ENCODE measurements around the gene CHKA.

The CHKA gene

DNA sequence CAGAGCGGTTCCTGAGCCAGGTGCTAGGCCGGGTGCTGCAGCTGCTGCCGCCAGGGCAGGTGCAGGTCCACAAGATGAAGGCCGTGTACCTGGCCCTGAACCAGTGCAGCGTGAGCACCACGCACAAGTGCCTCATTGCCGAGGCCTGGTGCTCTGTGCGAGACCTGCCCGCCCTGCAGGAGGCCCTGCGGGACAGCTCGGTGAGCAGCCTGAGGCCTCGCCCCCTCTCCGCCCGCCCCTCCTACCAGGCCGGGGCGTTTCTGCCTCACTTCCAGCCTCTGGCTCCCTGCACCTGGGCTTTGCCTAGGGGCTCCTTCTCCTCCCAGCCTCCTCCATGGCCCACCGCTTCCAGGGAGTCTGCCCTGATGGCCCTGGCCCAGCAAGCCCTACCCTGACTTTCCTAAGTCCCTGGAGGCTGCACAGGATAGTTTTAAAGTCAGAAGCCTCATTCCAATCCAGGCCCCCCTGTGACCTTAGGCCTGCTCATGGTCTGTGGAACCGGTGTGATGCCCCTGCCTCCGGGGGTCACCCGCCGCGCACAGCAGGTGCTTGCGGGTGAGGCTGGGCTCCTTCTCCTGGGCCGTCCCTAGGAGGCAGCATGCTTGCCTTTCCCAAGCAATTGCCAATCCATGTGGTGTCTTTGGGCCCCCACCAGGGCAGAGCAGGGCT lies 76.9 kb downstream of the CHKA start:
- no peak for DNase-seq

DNA sequence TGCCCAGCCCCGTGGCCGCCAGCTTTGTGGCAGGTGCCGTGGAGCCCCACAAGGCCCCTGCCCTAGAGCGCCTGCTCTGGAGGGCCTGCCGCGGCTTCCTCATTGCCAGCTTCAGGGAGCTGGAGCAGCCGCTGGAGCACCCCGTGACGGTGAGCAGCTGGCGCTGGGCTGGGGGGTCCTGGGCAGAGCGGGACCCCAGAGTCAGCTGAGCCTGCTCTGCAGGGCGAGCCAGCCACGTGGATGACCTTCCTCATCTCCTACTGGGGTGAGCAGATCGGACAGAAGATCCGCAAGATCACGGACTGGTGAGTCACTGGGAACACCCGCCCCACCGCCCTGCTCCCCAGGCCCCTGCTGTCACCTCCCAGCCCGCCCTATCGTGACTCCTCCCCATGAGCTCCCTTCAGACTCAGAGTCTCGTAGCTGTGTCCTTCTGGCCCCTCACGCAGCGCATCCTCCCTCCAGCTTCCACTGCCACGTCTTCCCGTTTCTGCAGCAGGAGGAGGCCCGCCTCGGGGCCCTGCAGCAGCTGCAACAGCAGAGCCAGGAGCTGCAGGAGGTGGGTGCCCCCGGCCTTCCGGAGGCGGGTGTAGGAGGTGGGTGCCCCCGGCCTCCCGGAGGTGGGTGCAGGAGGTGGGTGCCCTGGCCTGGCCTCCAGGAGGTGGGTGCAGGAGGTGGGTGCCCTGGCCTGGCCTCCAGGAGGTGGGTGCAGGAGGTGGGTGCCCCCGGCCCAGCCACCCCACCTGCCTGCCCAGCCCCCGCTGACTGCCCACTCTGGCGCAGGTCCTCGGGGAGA lies 77.6 kb downstream of the CHKA start:
- no peak for DNase-seq

DNA sequence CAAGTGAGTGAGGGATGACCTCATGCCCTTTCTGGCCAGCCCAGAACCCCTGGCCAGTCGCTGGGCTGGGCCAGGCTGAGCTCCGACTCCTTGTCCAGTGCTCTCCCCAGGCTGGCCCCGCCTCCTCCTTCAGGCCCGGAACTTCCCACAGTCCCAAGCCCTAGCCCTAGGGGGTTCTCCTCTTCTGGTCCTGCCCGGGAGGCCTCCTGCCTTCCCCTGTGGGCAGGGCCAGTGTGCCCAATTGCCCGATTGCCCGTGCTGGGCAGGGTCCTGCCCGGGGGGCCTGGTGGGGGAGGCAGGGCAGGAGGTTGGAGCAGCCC lies 78.2 kb downstream of the CHKA start:
- DNase-seq = no peak

DNA sequence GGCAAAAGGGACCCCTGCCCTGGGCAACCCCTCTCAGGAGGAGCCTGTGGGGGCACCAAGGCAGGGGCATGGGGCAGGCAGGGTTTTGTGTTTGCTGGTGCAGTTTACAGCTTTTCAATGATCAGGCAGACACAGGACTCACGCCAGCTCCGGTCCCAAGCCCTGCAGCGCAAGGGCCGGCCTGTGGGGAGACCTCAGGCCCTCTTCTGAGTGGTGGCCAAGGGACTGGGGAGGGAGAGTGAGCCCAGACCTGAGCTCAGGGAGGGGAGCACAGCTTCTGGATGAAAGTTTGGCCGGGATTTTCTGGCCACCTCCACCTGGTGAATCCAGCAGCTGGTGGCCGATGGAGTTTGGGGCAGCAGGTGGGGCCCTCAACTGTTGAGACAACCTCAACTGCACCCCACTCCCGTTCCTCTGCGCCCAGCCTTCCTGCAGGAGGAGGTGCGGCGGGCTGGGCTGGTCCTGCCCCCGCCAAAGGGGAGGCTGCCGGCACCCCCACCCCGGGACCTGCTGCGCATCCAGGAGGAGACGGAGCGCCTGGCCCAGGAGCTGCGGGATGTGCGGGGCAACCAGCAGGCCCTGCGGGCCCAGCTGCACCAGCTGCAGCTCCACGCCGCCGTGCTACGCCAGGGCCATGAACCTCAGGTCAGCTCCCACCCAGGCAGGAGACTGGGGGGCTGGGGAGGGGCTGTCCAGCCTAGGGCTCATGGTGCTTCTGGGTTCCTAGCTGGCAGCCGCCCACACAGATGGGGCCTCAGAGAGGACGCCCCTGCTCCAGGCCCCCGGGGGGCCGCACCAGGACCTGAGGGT lies 78.8 kb downstream of the CHKA start:
- DNase-seq = no peak

DNA sequence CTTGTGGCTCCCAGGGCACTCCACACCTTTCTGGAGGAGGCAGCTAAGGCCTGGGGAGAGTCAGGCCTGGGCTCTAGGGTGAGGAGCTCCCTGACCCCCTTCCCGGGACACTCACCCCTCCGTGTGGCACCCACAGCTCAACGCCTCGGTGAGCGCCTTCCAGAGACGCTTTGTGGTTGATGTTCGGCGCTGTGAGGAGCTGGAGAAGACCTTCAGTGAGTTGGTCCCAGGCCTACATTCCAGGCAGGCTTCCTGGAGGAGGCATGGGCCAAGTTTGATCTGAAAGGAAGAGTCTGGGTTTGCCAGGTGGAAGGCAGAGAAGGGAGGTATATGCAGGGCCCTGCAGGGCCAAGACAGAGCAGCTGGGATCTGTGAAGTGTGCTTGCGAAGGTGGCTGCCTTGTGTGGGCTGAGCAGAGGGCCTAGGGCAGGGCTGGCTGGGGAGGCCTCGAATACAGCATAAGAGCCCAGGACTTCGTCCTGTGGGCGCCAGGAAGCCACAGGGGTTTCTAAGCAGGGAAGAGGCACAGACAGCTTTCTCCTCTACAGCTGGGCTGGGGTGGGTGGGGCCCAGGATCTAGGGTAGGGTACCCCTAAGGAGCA lies 79.5 kb downstream of the CHKA start:
- DNase-seq = no peak

DNA sequence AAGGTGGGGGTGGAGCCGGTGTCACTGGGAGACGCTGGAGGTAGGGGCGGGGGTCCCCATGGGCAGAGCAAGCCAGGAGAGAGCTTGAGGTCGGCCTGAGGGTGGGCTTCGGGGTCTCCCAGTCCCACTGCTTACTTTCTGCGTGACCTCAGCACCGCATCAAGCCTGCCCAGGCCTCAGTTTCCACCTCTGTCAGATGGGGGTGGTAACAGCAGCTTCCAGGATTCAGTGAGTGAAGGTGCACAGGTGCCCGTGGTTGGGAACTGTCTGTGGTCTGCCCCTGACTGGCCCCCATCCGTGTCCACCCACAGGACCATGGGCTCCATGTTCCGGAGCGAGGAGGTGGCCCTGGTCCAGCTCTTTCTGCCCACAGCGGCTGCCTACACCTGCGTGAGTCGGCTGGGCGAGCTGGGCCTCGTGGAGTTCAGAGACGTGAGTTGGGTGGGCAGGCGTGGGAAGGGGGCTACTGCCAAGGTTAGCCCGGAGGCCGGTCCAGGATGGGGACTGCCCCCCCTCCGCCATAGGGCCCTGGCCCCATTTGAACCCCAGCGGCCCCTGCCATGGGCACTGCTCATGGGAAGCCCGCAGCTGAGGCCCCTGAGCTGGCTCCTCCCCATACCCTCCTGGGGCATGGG lies 80.1 kb downstream of the CHKA start:
- DNase-seq = no peak

DNA sequence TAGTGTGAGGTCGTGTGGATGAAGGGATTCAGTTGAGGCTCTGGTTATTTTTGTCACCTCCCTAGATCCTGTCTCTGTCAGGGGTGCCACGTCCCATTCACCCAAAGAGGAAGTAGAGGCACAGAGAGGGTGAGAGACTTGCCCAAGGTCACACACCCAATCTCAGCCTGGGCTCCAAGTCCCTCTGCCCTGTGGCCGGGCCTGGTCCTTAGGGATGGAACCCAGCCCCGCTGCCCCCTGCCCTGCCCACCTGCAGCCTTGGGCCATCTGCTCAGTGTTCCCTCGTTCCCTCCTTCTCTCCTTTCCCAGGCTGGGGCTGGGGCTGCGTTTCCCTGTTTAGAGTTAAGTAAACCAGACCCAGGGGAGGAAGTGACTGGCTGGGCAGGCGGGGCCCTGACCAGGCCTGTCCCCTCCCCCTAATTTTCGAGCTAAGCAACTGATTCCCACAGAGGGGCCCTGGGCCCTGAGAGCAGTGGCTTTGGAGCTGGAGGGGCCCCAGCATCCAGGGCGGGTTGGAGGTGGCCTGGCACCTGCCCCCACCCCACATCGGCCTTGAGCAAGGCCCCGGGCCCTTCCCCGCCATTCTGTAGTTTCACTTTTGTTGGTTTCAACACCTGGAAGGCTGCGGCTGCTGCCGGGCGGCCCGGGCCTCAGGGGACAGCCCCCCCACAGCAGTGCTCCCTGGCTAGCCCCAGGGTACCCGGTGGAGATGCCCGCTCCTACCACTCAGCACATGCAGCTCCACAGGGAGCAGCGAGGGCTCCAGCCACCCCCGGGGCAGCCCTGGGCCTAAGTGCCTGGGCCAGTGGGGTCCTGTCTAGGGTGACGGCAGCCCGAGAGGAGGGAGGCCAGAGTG lies 80.9 kb downstream of the CHKA start:
- DNase-seq = peak; percentile 32

DNA sequence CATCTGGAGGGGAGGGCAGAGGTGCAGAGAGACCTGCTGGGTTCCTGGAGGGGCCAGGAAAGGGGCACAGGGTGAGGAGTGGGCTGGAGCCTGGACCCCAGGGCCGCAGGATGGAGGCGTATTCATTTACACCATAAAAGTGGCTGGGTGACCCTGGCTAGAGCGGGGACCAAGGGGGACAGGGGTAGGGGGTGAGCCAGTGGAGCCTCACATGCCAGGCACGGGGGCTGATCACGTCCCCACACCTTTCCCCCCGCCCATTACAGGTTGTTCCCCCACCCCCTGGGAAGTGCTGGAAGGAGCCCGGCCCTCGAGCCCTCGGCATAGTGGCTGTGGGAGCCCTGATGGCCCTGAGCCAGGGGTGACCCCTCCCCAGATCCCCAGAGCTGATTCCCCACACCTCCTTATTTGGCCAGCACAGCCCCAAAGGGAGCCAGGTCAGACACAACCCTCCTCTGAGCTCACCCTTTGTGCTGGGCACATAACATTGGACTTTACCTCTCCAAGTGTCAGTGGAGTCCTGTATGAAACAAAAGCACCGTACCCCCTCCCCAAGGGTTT lies 81.6 kb downstream of the CHKA start:
- no peak for DNase-seq

DNA sequence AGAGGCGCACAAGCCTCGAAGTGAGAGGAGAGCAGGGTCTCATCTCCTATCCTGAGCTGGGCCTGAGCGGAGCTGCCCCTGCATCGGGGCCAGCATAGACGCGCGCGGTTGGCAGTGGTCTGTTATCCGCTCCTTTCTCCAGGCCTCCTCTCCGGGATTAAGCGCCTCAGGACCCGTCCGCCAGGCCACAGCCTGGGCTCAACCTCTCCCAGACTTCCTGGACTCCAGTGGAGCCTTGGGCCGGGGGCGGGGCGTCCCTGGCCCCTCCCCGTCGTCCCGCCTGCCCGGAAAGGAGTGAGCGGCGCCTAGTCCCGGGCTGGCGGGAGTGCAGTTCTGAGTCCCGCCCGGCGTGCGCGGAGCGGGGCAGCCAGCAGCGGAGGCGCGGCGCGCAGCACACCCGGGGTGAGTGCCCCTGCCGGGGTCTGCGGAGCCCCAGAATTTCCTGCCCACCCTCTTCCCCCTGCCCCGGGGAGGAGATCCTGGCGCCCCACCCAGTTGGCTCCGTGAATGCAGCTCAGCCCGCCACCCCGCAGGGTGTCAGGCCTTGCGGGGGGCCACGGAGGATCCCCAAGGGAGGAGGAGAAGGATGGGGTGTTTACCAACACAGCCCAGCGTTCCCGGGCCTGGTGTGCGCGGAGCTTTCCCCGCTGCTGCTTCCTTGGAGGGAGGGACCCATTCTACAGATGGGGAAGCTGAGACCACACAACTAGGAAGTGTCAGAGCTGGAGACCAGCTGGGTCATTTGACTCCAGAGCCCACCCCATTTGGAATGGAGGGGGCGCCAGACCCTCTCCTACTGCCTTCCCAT lies 82.3 kb downstream of the CHKA start, which contains the start of gene TCIRG1:
TCIRG1 (plus strand) TSS at position 308 of the 808 bp plus-strand sequence. CDS start 2,247 bp downstream, outside the sequence.
- DNase-seq = peak; percentile 40

DNA sequence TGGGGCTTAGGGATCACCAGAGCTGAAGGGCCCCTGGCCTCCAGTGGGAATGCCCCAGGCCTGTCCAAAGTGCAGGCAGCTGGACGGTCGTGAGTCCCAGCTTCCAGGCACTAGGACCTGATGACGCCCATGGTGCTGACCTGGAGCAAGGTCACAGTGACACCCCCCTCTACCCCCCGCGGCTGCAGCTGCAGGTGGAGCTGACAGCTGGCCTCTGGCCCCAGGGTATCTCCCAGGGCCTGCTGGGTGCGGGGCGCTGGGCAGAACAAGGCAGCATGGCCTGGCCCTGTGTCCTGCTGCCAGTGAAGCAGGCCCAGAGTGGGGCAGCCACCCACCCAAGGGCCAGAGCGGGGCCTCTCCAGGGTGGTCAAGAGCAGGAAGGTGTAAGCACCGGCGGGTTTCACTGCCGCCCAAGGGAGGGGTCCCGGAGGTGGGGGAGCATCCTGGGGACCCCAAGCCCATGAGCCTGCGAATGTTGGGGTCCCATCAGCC lies 82.9 kb downstream of the CHKA start:
- DNase-seq = no peak

DNA sequence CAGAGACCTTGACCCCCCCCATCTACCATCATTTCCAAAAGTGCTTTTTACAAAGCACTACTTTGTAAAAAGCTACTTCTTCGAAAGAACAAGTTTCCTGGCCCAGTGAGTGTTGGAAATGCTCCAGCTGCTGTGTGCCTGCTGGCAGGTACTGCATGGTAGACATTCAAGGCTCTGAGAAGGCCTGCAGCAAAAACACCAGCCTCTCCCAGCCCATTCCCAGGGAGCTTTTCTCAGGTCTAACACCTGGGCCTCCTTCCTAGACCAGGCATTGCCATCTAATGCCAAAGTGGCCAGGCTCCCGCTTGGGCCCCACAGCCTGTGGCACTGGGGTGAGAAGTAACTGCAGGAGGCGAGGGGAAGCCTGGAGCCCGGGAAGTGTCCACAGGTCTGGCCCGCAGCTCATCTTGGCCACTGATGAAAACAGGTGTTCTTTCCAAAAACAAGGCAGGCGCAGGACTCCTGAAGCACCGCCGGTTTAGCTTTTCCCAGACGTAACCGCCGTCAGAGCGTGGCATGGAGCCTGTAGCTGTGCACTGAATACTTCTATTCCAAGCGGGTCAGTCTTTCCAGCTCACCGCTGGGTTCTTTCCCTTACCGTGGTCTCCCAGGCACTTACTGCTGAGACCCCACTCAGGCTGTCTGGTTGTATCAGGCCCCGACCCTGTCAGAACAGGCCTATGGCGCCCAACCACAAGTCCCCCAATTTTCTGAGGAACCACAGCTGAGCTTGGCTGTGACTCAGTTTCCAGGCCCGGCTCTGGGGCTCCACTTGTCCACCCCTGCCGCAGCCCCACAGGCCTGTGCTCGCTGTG lies 83.6 kb downstream of the CHKA start:
- DNase-seq = no peak

DNA sequence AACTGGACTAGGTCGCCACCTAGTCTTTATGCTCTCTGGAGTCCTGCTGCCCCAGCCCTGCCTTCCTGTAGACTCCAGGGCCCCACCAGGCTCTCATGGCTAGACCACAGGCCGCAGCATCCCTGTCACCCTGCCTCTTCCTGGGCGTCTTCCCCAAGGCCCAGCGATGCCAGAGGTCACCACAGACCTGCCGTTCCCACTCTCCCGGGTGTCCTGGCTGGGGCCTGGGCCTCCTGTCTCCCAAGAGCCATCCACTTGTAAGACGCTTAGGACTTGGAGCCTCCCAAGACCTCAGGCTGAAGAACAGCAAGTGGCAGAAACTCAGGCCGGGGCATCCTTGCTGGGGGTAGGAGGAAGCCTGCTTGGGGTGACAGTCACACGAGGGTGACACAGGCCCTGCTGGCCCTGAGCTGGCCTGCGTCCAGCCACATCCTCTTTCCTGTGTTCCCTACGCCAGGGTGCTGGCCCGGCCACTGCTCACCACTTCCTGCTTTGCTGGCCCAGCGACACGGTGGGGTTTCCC lies 84.4 kb downstream of the CHKA start:
- no peak for DNase-seq

DNA sequence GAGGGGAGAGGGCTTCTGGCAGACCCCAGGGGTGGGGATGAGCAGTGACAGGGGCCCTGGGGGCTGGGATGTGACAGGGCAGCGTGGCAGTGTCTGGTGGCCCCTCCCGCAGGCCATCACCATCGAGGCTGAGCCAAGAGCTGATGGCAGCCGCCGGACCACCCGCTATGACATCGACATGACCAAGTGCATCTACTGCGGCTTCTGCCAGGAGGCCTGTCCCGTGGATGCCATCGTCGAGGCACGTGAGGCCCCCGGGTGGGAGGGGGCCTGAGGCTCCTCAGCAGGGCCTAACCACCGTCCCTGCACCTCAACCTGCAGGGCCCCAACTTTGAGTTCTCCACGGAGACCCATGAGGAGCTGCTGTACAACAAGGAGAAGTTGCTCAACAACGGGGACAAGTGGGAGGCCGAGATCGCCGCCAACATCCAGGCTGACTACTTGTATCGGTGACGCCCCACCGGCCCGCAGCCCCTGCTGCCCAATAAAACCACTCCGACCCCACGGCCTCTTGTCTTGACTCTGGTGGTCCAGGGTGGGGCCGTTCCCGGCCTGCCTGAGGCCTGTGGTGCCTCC lies 85.0 kb downstream of the CHKA start:
- DNase-seq = no peak

DNA sequence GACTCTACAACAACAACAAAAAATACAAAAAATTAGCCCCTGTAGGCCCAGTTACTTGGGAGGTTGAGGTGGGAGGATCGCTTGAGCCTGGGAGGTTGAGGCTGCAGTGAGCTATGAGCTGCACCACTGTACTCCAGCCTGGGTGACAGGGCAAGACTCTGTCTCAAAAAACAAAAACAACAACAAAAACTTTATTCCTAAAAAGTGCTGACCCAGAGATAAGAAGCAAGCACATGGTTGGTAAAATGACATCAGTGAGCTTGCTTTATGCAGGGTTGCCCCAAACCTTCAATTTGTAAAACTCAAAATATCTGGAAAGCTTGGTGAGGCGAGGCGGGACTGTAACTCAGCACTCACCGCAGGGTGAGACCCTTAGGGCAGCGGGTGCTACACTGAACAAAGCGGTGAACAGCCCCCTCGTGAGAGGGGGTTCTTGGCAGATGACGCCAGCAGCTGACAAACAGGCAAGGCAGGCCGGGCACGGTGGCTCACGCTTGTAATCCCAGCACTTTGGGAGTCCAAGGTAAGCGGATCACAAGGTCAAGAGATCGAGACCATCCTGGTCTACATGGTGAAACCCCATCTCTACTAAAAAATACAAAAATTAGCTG lies 85.8 kb downstream of the CHKA start:
- DNase-seq = no peak

DNA sequence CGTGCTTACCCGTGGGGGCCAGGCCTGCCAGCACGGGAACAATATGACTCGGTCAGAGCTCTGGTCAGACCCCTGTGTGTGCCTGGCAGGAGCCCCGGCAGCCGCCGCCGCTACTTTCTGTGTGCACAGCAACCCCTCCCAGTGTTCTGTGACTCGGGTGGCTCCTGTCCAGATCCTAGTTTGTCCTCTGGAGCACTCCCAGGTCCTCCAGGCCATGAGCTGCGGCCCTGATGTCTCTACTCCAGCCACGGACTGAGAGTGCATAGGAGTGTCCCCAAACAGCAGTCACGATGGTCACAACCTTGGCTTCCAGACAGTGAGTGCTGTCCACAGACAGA lies 87.5 kb downstream of the CHKA start:
- no peak for DNase-seq

DNA sequence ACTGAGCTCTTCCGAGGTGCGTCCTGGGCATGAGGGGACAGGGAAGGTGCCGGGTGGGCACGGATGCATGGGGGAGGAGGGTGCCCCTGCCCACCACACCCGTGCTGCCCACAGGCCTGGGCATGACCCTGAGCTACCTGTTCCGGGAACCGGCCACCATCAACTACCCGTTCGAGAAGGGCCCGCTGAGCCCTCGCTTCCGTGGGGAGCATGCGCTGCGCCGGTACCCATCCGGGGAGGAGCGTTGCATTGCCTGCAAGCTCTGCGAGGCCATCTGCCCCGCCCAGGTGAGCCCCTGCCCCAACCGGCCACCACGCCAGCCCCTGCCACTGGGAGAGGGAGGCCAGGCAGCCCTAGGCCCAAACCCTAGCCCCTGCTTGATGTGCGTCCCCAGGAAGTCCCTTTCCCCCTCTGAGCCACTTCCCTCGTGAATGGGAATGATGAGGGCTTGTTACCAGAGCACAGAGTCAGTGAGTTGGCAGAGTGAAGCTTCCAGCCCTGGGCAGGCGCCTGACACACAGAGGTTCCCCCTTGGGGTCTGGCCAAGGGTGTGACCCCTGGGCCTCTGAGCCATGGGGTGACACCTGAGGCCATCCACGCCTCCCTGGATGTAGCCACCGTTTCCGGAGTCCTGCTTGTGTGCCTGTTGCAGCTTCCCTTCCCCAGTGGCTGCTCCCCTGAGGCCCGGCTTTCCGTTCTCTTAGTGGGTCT lies 88.0 kb downstream of the CHKA start:
- no peak for DNase-seq

DNA sequence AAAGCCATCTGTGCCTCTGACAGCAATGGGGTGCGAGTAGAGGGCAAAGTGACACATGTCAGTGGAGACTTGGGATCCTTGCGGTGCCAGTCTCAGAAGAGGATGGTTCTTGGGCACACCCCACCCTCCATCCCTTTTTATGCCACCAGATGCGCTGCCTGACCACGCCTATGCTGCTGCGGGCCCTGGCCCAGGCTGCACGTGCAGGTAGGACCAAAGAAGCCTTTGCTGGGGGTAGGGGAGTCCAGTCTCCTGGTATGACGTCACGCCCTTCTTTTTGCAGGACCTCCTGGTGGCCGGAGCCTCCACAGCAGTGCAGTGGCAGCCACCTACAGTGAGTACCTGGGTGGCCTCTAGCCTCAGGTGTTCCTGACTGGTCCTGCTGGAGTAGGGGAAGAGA lies 89.2 kb downstream of the CHKA start:
- no peak for DNase-seq

DNA sequence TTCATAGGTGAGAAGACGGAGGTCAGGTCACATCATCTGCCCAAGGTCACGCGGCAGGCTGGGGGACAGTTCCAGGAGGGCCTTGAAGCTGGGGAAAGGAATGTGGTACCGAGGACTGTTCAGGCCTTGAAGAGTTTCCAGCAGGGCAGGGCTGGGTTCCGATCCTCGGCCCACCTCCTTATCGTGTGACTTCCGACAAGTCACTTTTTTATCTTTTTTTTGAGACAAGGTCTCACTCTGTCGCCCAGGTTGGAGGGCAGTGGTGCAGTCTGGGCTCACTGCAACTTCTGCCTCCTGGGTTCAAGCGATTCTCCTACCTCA lies 90.1 kb downstream of the CHKA start:
- DNase-seq = no peak

Data from activated gamma-delta T cell treated with Interleukin-2 at 50 U/mL for 16 hours (primary cell).